Neutrophil (primary cell): ENCODE measurements around the gene TRA2B.
A peak's percentile ranks its signal among the peaks of the same experiment; 100 is the strongest.

Experiments used
- H3K27ac ChIP-seq: fragments of 200-600 bp; sonication (generic); 2 replicates; pipeline ENCODE4 v1.5.1; 2016; ENCODE audit warnings: mild to moderate bottlenecking, moderate library complexity
- H3K27me3 ChIP-seq: fragments of 200-600 bp; sonication (generic); 2 replicates; pipeline ENCODE4 v1.6.0; 2016; ENCODE audit warnings: mild to moderate bottlenecking
- H3K36me3 ChIP-seq: fragments of 200-600 bp; sonication (generic); 2 replicates; pipeline ENCODE4 v1.5.1; 2017
- H3K4me1 ChIP-seq, 2 experiments: fragments of 200-600 bp in 1 of 2; sonication (generic) in 1 of 2; 1 replicate in 1 of 2; 2 replicates in 1 of 2; pipeline versions ENCODE4 v1.5.1 to v1.6.1; 2013 to 2016; ENCODE audit warnings: low read depth in 1 of 2, low read length in 1 of 2, mild to moderate bottlenecking in 1 of 2, moderate library complexity in 1 of 2; ENCODE audit not compliant: control insufficient read depth in 1 of 2, insufficient read depth in 1 of 2
- H3K4me3 ChIP-seq, 2 experiments: fragments of 200-600 bp in 1 of 2; sonication (generic) in 1 of 2; 1 replicate in 1 of 2; 2 replicates in 1 of 2; pipeline ENCODE4 v1.5.1; 2013 to 2016; ENCODE audit warnings: low read depth in 1 of 2, low read length in 1 of 2, mild to moderate bottlenecking in 1 of 2, moderate library complexity in 1 of 2
- H3K9me3 ChIP-seq: fragments of 200-600 bp; sonication (generic); 2 replicates; pipeline ENCODE4 v1.5.1; 2016
- TF ChIP-seq, protein P1 (sequence below): fragments of 200-600 bp; sonication (generic); IDR thresholded peaks from 2 replicates; pipeline ENCODE4 v1.5.1; 2016; ENCODE audit warnings: antibody characterized with exemption

Gene TRA2B

DNA sequence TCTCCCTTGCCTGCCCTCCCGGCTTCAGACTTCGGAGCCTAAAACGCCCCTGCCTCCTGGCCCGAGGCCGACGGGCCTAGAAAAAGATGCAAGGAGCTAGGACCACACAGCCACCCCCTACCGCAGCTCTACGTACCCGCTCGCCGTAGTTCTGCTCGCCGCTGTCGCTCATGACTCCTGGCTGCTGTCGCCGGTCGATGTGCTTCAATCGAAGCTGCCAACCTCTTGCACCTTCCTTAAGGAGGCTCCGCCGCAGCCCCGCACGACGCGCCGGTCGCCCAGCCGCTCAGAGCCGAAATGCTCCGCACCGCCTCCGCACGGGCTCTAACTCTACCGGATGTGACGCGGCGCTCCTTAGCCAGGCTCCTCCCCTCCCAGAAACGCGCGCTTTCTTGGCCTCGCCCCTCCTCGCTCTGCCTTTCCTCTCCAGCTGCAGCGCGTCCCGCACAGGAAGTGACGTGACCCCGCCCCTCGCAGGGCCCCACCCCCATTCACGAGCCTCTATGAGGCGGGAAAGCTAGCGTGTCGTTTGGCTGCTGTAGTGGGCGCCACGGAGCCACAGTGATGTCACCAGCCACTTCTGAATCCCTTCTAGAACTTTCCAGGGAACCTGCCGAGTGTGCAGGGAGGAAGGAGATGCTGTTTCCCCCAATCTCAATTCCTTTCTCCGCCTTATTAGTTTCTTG, at the start of gene TRA2B:
Gene TRA2B (minus strand): TSS at position 326 of the 686 bp plus-strand sequence. CDS start 154 bp downstream, at position 172.
- Histone ChIP-seq H3K4me1 (peaks cover 46 to 49% of the 10 kb centered on the region in 2 experiments), H3K27ac (peak within 1 kb of the TSS; percentile 96), H3K4me3 (peak within 1 kb of the TSS; percentile 98), H3K27me3 (no peaks in the 10 kb centered on the region), H3K9me3 (no peaks in the 10 kb centered on the region), H3K36me3 (no peaks in the 10 kb centered on the region)
- TF ChIP-seq, protein P1, sequence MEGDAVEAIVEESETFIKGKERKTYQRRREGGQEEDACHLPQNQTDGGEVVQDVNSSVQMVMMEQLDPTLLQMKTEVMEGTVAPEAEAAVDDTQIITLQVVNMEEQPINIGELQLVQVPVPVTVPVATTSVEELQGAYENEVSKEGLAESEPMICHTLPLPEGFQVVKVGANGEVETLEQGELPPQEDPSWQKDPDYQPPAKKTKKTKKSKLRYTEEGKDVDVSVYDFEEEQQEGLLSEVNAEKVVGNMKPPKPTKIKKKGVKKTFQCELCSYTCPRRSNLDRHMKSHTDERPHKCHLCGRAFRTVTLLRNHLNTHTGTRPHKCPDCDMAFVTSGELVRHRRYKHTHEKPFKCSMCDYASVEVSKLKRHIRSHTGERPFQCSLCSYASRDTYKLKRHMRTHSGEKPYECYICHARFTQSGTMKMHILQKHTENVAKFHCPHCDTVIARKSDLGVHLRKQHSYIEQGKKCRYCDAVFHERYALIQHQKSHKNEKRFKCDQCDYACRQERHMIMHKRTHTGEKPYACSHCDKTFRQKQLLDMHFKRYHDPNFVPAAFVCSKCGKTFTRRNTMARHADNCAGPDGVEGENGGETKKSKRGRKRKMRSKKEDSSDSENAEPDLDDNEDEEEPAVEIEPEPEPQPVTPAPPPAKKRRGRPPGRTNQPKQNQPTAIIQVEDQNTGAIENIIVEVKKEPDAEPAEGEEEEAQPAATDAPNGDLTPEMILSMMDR = peak; percentile 54

DNA sequence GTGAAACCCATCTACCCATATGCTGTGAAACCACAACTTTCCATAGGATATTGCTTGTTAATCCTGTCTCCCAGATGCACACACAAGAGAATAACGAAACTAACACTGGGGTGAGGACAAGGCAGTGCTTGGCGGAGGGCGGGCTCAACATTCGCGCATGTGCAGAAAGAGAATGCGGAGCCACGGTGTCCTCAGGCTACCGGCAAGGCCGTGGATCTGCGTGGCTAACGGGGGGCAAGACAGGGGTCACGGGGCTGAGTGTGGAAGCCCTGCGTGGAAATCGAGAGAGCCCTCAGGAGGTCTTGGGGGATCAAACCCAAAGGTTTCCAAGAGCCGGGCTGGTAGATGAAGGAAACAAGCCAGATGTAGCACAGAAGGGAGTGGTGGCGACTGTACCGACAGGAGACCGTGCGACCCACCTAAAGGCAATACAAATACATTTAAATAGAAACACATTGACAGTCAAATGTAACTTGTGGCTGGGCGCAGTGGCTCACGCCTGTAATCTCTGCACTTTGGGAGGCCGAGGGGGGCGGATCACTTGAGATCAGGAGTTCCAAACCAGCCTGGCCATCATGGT, 48.5 kb upstream of the TRA2B start:
- H3K27me3 ChIP-seq = peaks cover 4% of the 10 kb centered on the region
- H3K4me3 ChIP-seq = no peak overlapping the region

DNA sequence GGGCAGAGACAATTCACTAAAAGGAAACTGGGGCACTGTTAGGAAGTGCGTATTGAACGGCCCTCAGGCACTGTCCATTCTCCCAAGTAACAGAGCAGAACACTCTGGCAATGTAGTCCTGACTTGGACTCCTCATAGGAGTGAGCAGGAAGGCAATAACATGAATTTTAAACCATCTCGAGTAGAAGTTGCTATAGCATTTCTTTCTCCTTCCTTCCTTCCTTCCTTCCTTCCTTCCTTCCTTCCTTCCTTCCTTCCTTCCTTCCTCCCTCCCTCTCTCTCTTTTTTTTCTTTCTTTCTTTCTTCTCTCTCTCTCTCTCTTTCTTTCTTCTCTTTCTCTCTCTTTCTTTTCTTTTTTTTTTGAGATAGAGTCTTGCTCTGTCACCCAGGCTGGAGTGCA, 46.4 kb upstream of the TRA2B start:
- Histone ChIP-seq H3K9me3 (no peaks in the 10 kb centered on the region), H3K36me3 (no peaks in the 10 kb centered on the region), H3K4me3 (no peak overlapping the region), H3K27ac (no peak overlapping the region), H3K4me1 (peaks cover 10% of the 10 kb centered on the region in 2 experiments), H3K27me3 (peaks cover 4% of the 10 kb centered on the region)
- TF ChIP-seq, protein P1 = no peak

More for the DNA sequence above, 48.5 kb upstream of the TRA2B start:
- H3K36me3 ChIP-seq = no peaks in the 10 kb centered on the region
- TF ChIP-seq, protein P1 = no peak
- peaks cover 10% of the 10 kb centered on the region in 2 experiments for H3K4me1 ChIP-seq
- H3K27ac ChIP-seq = no peak overlapping the region
- H3K9me3 ChIP-seq = no peaks in the 10 kb centered on the region

DNA sequence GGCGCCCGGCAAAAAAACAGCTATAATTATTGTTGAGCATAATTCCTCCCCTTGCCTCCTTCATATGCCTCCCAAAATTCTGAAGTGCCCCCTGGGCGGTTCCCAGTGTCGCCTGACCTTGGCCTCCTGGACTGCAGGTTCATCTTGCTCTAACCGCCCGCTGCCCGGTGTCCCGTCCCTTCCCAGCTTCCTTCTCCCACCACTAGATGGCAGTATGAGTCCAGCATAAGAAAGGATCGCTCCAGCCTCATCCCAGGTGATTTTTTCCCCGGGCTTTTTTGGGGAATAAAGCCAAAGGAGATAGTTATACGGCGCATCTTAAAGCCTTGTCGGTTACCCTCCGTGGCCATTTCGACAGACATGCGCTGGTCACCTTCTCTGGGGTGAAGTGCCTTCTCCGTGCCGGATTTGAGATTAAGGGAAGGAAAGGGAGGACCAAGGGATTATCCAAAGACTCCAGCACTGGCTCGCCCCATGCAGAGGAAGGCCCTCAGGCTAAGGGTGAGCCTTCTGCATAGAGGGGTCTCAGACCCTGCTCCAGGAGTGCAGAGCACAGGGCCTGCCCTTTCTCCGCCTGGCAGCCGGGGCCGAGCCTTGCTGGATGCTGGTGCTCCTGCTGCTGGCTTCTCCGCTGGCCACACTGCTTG, 45.8 kb upstream of the TRA2B start:
- H3K27ac ChIP-seq = no peak overlapping the region
- peaks cover 4% of the 10 kb centered on the region for H3K27me3 ChIP-seq
- TF ChIP-seq, protein P1 = peak; percentile 85
- H3K4me1 ChIP-seq = peaks cover 10% of the 10 kb centered on the region in 2 experiments
- H3K36me3 ChIP-seq = no peaks in the 10 kb centered on the region
- no peaks in the 10 kb centered on the region for H3K9me3 ChIP-seq
- no peak overlapping the region for H3K4me3 ChIP-seq

DNA sequence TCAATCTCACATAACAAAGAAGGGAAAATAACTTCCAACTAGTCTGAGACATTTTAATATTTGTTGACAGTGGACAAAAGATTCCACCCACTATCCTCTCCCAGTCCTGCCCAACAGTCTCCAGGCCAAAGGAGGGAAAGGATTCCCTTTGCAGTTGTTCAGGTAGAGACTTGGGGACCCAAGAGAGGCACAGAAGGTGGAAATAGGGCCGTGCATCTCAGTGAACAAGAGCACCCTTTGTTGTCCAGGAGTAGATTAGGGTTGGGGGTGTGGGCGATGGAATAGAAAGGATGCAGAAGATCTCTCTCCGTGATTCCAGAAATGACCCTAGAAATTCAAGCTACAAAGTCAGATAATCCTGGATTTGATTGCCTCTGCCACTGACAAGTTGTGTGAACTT, 44.8 kb upstream of the TRA2B start:
- H3K4me3 ChIP-seq = no peak overlapping the region
- TF ChIP-seq, protein P1 = no peak
- no peaks in the 10 kb centered on the region for H3K36me3 ChIP-seq
- peaks cover 10% of the 10 kb centered on the region in 2 experiments for H3K4me1 ChIP-seq
- H3K27ac ChIP-seq = no peak overlapping the region
- no peaks in the 10 kb centered on the region for H3K9me3 ChIP-seq
- peaks cover 4% of the 10 kb centered on the region for H3K27me3 ChIP-seq
